ENCODE measurements around the gene POR.

POR gene

GRCh38 chr7:75969704-75970498 lies 54.9 kb downstream of the POR start:
- in situ Hi-C loops (cut with HindIII; ENCODE audit: low sequenced_read_pairs), result loop anchor here (10.0 kb wide), 2 partner anchors 55 to 235 kb away; partner anchors contain the start of gene SRRM3

- in situ Hi-C loops (cut with HindIII; ENCODE audit: low sequenced_read_pairs), result no loop called here
Measured at GRCh38 chr7:75971309-75971960, 56.5 kb downstream of the POR start.

- in situ Hi-C loops (cut with HindIII; ENCODE audit: low sequenced_read_pairs), result no loop called here
Measured at GRCh38 chr7:75971961-75972763, 57.2 kb downstream of the POR start.

- in situ Hi-C loops (cut with HindIII; ENCODE audit: low sequenced_read_pairs), result no loop called here
Measured at GRCh38 chr7:75977743-75978142, 62.8 kb downstream of the POR start.

DNA sequence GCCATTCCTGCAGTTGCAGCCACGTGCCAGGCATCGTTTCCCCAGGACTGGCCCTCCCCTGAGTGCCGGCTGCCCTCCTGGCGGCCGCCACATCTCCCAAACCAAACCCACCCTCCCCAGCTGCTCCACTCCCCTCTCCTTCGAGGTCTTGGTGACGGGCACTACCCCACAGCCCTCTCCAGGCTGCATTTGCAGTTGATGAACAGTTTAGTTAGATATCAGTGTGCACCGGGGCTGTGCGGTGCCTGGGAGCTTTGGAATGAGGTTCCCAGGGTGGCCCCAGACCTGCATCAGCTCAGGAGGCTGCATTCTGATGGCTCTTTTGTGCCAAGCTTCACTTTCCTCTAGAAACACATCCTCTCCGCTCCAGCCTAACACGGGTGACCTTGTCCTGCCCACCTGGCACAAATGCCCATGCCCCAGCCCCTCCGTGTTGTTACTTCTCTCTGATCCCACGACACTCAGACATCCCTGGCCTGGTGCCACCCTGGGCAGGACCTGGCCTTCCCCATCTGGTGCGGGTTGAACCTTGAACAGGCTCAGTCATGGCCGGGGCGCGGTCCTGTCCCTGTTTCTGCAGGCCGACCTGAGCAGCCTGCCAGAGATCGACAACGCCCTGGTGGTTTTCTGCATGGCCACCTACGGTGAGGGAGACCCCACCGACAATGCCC lies 64.9 kb downstream of the POR start:
- in situ Hi-C loops (cut with HindIII; ENCODE audit: low sequenced_read_pairs), result no loop called here

DNA sequence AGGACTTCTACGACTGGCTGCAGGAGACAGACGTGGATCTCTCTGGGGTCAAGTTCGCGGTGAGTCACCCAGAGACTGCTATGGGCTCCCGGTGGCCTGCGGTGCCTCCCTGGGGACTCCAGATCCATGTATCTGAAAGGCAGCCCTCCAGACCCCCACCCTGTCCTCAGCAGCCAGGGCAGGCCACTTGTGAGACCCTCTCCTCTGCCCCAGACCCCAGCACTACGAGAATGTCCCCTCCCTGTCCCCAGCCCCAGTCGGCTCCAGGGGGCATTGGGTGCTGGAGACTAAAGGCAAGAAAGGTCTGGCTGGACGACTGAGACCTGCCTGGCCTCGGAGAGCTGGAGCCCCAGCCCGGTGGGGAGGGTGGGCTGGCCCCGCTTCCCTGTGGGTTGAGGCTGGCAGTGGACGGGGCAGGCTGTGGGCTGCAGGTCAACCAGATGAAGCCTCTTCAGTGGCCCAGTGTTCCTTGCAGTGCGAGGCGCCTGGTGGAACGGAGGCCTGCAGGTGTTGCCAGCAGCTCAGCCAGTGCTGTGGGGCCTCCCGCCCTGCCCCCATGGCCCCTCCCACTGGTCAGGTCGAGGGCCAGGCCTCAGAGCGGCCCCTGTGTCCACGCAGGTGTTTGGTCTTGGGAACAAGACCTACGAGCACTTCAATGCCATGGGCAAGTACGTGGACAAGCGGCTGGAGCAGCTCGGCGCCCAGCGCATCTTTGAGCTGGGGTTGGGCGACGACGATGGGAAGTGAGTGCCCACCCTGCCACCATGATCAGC lies 65.7 kb downstream of the POR start:
- in situ Hi-C loops (cut with HindIII; ENCODE audit: low sequenced_read_pairs), result no loop called here

- in situ Hi-C loops (cut with HindIII; ENCODE audit: low sequenced_read_pairs), result no loop called here
Measured at GRCh38 chr7:75981203-75981452, 66.2 kb downstream of the POR start.

DNA sequence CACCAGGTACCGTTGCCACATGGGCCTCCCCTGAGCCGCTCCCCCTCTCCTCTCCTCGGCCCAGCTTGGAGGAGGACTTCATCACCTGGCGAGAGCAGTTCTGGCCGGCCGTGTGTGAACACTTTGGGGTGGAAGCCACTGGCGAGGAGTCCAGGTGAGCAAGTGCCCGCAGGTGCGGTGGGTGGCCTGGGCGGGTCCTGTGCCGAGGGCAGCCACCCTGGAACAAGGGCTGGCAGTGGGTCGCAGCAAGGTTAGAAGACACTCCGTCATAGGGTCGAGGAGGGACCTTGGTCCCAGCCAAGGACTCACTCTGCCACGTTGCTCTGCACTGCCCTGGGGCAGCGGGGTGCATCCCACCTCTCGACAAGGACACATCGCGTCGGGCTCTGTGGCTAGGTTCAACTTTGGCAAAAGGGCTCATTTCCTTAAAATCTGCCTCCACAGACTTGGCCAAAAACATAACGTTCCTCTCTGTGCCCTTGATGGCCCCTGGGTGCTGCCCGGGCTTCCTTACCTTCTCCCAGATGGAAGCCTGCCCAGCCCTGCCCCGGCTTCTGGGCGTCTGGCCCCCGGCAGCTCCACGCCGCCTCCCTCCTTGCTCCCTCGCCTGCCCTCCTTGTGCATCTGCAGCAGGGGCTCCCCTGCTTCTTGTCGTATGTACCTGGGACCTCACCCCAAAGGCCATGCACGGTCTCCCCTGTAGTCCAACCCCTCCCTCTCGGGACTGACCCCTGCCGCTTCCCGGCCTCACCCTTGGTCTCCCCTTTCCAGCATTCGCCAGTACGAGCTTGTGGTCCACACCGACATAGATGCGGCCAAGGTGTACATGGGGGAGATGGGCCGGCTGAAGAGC lies 66.7 kb downstream of the POR start:
- in situ Hi-C loops (cut with HindIII; ENCODE audit: low sequenced_read_pairs), result no loop called here

GRCh38 chr7:75982306-75983064 lies 67.5 kb downstream of the POR start:
- in situ Hi-C loops (cut with HindIII; ENCODE audit: low sequenced_read_pairs), result no loop called here

DNA sequence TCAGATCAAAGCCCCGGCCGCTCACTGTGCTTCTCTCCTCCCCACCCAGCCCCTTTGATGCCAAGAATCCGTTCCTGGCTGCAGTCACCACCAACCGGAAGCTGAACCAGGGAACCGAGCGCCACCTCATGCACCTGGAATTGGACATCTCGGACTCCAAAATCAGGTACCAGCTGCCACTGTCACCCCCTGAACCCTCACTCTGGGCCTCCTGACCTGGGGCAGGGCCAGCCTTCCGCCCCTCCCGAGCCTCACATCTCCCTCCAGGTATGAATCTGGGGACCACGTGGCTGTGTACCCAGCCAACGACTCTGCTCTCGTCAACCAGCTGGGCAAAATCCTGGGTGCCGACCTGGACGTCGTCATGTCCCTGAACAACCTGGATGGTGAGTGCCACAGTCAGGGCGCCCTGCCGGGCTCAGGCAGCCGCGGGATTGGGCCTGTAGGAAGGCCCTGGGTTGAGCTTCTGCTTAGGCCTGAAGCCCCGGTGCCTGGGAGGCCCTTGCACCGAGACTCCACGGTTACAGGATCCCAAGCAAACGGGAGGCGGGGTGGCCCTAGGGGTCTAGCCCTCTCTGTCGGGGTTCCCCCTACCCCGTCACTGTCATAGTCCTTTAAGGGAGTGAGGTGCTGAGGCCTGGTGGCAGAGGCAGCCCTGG lies 68.6 kb downstream of the POR start:
- in situ Hi-C loops (cut with HindIII; ENCODE audit: low sequenced_read_pairs), result no loop called here

DNA sequence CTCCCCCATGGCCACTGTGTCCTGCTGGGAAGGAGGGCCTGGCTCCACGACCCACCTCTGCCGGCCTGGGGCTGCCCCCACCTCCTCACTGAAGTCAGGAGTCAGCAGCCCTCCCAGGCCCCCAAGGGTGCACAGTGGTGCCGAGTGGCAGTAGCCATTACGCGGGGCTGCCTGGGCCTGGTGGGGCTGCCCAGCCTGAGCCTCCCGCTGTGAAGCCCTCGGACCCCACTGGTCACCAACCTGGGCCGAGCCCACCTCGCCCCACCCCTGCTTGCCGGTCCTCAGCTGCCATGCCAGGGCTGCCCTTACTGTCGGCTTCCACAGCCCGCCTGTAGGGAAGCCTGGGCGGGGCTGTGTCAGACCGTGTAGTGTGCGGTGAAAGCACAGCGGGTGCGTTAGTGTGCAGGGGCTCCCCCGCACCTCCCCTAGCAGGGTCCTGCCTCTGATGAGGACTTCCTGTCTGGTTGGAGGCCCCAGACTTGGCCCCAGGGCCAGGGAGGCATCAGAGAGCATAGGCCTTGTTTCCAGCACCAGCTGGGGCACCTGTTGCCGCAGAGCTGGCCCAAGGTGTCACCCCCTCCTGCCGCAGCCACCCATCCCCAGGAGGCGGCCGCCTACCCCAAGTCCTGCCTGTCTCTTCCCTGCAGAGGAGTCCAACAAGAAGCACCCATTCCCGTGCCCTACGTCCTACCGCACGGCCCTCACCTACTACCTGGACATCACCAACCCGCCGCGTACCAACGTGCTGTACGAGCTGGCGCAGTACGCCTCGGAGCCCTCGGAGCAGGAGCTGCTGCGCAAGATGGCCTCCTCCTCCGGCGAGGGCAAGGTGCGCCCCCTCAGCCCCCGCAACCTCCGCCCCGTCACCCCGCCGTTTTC lies 69.4 kb downstream of the POR start:
- in situ Hi-C loops (cut with HindIII; ENCODE audit: low sequenced_read_pairs), result no loop called here

GRCh38 chr7:75985009-75985517 lies 70.1 kb downstream of the POR start:
- in situ Hi-C loops (cut with HindIII; ENCODE audit: low sequenced_read_pairs), result no loop called here

GRCh38 chr7:75985518-75986146 lies 70.7 kb downstream of the POR start:
- in situ Hi-C loops (cut with HindIII; ENCODE audit: low sequenced_read_pairs), result no loop called here

GRCh38 chr7:75986147-75986781 lies 71.3 kb downstream of the POR start:
- in situ Hi-C loops (cut with HindIII; ENCODE audit: low sequenced_read_pairs), result no loop called here

- in situ Hi-C loops (cut with HindIII; ENCODE audit: low sequenced_read_pairs), result no loop called here
Measured at GRCh38 chr7:75987026-75987804, 72.3 kb downstream of the POR start.
